WTC11 (cell line): ENCODE measurements around the gene ST6GALNAC2. TPM values are rescaled to one million over a fixed set of nuclear protein-coding genes. Genes with fewer than 3 reads are reported as not detected.
A peak's percentile ranks its signal among the peaks of the same experiment; 100 is the strongest.

Experiments used
- ATAC-seq: fragments of 200-7000 bp; cut with Tn5 transposase; 2 replicates; pipeline ENCODE4 v1.10.0; 2021; ENCODE audit warnings: mild to moderate bottlenecking, moderate library complexity
- CTCF ChIA-PET: fragments of 300-600 bp; sonication (Branson Sonifier 250); formaldehyde crosslinking; loops from one replicate; lab custom pipeline; 2021; ENCODE audit warnings: antibody characterized with exemption; lab: Charles Lee
- POLR2A ChIA-PET: fragments of 350-600 bp; sonication (Branson Sonifier 250); formaldehyde crosslinking; loops from one replicate; lab custom pipeline; 2021; ENCODE audit warnings: antibody characterized with exemption; lab: Charles Lee
- DNase-seq: peaks from one replicate; pipeline ENCODE4 v3.0.0; 2021; ENCODE audit warnings: low spot score
- H3K27ac Mint-ChIP-seq: 2 replicates; pipeline ENCODE4 v1.8.0; 2021; ENCODE audit warnings: mixed read lengths
- H3K27me3 Mint-ChIP-seq: 2 replicates; pipeline ENCODE4 v1.8.0; 2021; ENCODE audit warnings: low read depth, mild to moderate bottlenecking, moderate library complexity, mixed read lengths
- H3K36me3 Mint-ChIP-seq: 2 replicates; pipeline ENCODE4 v1.8.0; 2021; ENCODE audit warnings: mixed read lengths
- H3K4me1 Mint-ChIP-seq: 2 replicates; pipeline ENCODE4 v1.8.0; 2022; ENCODE audit warnings: mixed read lengths
- H3K4me3 Mint-ChIP-seq: 2 replicates; pipeline ENCODE4 v1.8.0; 2021; ENCODE audit warnings: mild to moderate bottlenecking, moderate library complexity, mixed read lengths
- H3K9me3 Mint-ChIP-seq: 2 replicates; pipeline ENCODE4 v1.8.0; 2021; ENCODE audit warnings: mixed read lengths
- CREB1 ChIP-seq: sonication (generic); formaldehyde crosslinking; IDR thresholded peaks from 2 replicates; pipeline ENCODE4 v1.8.0; 2023; ENCODE audit warnings: mild to moderate bottlenecking, missing genetic modification reagents
- EMX1 ChIP-seq: fragments of 250-450 bp; sonication (Bioruptor Pico); IDR thresholded peaks from 2 replicates; pipeline ENCODE4 v1.8.0; 2021; ENCODE audit warnings: mild to moderate bottlenecking
- ETV6 ChIP-seq: sonication (generic); formaldehyde crosslinking; IDR thresholded peaks from 2 replicates; pipeline ENCODE4 v1.8.1; 2022; ENCODE audit warnings: mild to moderate bottlenecking, missing genetic modification reagents
- RORB ChIP-seq: fragments of 250-450 bp; sonication (Bioruptor Pico); IDR thresholded peaks from 2 replicates; pipeline ENCODE4 v1.9.0; 2021; ENCODE audit warnings: mild to moderate bottlenecking
- SP1 ChIP-seq: sonication (generic); formaldehyde crosslinking; conservative IDR thresholded peaks from 2 replicates; pipeline ENCODE4 v1.8.1; 2022; ENCODE audit warnings: missing genetic modification reagents
- ZBTB21 ChIP-seq: sonication (generic); formaldehyde crosslinking; IDR thresholded peaks from 2 replicates; pipeline ENCODE4 v1.8.1; 2023; ENCODE audit warnings: mild to moderate bottlenecking, missing genetic modification reagents, borderline replicate concordance
- ZNF138 ChIP-seq: sonication (generic); formaldehyde crosslinking; conservative IDR thresholded peaks from 2 replicates; pipeline ENCODE4 v1.8.1; 2022; ENCODE audit warnings: mild to moderate bottlenecking, moderate library complexity, missing genetic modification reagents
- ZNF232 ChIP-seq: sonication (generic); formaldehyde crosslinking; IDR thresholded peaks from 2 replicates; pipeline ENCODE4 v1.8.0; 2022; ENCODE audit warnings: mild to moderate bottlenecking, missing genetic modification reagents
- ZNF317 ChIP-seq: sonication (generic); formaldehyde crosslinking; IDR thresholded peaks from 2 replicates; pipeline ENCODE4 v1.8.1; 2023; ENCODE audit warnings: low read depth, mild to moderate bottlenecking, moderate library complexity, missing genetic modification reagents, borderline replicate concordance
- ZNF671 ChIP-seq: fragments of 250-450 bp; sonication (Bioruptor Pico); IDR thresholded peaks from 2 replicates; pipeline ENCODE4 v1.8.0; 2021; ENCODE audit warnings: mild to moderate bottlenecking
- total RNA-seq: library from RNA; stranded (reverse); gene quantifications from 3 replicates; pipeline ENCODE4 v1.2.3, GENCODE V29; 2021
- TF ChIP-seq, protein P1 (sequence below): fragments of 250-450 bp; sonication (Bioruptor Pico); IDR thresholded peaks from 2 replicates; pipeline ENCODE4 v1.9.0; 2021; ENCODE audit warnings: mild to moderate bottlenecking, borderline replicate concordance
- TF ChIP-seq, protein P2 (sequence below): sonication (generic); formaldehyde crosslinking; conservative IDR thresholded peaks from 2 replicates; pipeline ENCODE4 v1.8.1; 2023; ENCODE audit warnings: mild to moderate bottlenecking, low read depth, missing genetic modification reagents, moderate library complexity
- TF ChIP-seq, protein P3 (sequence below): sonication (generic); formaldehyde crosslinking; IDR thresholded peaks from 2 replicates; pipeline ENCODE4 v1.8.1; 2023; ENCODE audit warnings: mild to moderate bottlenecking, missing genetic modification reagents, moderate library complexity
- TF ChIP-seq, protein P4 (sequence below): sonication (generic); formaldehyde crosslinking; IDR thresholded peaks from 2 replicates; pipeline ENCODE4 v1.8.1; 2022; ENCODE audit warnings: mild to moderate bottlenecking, missing genetic modification reagents, moderate library complexity, borderline replicate concordance
- TF ChIP-seq, protein P5 (sequence below): fragments of 250-450 bp; sonication (Bioruptor Pico); conservative IDR thresholded peaks from 2 replicates; pipeline ENCODE4 v1.9.0; 2021; ENCODE audit warnings: mild to moderate bottlenecking
- TF ChIP-seq, protein P6 (sequence below): sonication (generic); formaldehyde crosslinking; IDR thresholded peaks from 2 replicates; pipeline ENCODE4 v1.8.1; 2023; ENCODE audit warnings: mild to moderate bottlenecking, missing genetic modification reagents

ST6GALNAC2 gene
- total RNA-seq, 1 experiment from 2014 or later = not detected

DNA sequence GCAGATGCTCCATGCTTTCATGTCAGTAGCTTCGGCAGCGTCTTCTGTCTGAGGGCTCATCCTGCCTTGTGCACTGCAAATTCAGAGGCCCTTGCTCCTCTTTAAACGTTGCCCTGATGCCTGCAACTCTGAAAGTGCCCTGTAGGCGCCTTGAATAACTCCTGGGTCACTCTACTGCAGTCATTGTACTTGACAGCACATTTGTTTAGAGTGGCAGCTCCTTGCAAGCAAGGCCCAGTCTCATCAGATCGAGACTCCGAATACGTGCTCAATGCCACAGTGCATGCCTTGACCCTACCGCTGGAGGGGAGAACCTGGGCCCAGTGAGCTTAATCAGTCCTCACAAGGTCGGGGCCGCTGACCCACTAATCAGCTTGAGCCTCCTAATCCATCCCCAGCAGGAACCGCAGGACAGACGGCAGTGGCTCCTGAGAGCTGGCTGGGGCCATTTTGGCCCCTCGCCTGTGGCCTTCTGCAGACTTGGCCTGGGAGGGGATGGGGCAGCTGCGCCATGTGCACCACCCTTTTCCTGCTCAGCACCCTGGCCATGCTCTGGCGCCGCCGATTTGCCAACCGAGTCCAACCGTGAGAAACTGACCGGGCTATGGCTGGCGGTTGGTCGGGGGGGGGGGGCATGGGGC is 45.9 kb downstream of the ST6GALNAC2 start, which contains the start of gene PRCD:
PRCD (plus strand) TSS at position 414 of the 641 bp plus-strand sequence; CDS start at position 512, 98 bp downstream.
- no peaks in the 10 kb centered on the region for H3K9me3 Mint-ChIP-seq
- ChIA-PET POLR2A (no interaction called here), CTCF (interaction anchor here (0.9 to 9.7 kb wide), 17 partner anchors 9 to 187 kb away, joined by 3 to 123 read pairs (median 8); partner anchors contain the start of gene PRPSAP1)
- TF ChIP-seq, protein P1, sequence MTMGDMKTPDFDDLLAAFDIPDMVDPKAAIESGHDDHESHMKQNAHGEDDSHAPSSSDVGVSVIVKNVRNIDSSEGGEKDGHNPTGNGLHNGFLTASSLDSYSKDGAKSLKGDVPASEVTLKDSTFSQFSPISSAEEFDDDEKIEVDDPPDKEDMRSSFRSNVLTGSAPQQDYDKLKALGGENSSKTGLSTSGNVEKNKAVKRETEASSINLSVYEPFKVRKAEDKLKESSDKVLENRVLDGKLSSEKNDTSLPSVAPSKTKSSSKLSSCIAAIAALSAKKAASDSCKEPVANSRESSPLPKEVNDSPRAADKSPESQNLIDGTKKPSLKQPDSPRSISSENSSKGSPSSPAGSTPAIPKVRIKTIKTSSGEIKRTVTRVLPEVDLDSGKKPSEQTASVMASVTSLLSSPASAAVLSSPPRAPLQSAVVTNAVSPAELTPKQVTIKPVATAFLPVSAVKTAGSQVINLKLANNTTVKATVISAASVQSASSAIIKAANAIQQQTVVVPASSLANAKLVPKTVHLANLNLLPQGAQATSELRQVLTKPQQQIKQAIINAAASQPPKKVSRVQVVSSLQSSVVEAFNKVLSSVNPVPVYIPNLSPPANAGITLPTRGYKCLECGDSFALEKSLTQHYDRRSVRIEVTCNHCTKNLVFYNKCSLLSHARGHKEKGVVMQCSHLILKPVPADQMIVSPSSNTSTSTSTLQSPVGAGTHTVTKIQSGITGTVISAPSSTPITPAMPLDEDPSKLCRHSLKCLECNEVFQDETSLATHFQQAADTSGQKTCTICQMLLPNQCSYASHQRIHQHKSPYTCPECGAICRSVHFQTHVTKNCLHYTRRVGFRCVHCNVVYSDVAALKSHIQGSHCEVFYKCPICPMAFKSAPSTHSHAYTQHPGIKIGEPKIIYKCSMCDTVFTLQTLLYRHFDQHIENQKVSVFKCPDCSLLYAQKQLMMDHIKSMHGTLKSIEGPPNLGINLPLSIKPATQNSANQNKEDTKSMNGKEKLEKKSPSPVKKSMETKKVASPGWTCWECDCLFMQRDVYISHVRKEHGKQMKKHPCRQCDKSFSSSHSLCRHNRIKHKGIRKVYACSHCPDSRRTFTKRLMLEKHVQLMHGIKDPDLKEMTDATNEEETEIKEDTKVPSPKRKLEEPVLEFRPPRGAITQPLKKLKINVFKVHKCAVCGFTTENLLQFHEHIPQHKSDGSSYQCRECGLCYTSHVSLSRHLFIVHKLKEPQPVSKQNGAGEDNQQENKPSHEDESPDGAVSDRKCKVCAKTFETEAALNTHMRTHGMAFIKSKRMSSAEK = no peak
- TF ChIP-seq, protein P2, sequence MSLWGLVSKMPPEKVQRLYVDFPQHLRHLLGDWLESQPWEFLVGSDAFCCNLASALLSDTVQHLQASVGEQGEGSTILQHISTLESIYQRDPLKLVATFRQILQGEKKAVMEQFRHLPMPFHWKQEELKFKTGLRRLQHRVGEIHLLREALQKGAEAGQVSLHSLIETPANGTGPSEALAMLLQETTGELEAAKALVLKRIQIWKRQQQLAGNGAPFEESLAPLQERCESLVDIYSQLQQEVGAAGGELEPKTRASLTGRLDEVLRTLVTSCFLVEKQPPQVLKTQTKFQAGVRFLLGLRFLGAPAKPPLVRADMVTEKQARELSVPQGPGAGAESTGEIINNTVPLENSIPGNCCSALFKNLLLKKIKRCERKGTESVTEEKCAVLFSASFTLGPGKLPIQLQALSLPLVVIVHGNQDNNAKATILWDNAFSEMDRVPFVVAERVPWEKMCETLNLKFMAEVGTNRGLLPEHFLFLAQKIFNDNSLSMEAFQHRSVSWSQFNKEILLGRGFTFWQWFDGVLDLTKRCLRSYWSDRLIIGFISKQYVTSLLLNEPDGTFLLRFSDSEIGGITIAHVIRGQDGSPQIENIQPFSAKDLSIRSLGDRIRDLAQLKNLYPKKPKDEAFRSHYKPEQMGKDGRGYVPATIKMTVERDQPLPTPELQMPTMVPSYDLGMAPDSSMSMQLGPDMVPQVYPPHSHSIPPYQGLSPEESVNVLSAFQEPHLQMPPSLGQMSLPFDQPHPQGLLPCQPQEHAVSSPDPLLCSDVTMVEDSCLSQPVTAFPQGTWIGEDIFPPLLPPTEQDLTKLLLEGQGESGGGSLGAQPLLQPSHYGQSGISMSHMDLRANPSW (CRISPR knock-in tag) = no peak
- no peak for TF ChIP-seq CREB1 (CRISPR knock-in tag)
- no peak for TF ChIP-seq ZNF671 (CRISPR knock-in tag)
- TF ChIP-seq, protein P3, sequence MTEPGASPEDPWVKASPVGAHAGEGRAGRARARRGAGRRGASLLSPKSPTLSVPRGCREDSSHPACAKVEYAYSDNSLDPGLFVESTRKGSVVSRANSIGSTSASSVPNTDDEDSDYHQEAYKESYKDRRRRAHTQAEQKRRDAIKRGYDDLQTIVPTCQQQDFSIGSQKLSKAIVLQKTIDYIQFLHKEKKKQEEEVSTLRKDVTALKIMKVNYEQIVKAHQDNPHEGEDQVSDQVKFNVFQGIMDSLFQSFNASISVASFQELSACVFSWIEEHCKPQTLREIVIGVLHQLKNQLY (CRISPR knock-in tag) = no peak
- no peak for TF ChIP-seq ZNF232 (CRISPR knock-in tag)
- no peak for TF ChIP-seq ETV6 (CRISPR knock-in tag)
- TF ChIP-seq ZNF317 (CRISPR knock-in tag) = no peak
- TF ChIP-seq RORB (CRISPR knock-in tag) = no peak
- TF ChIP-seq EMX1 (CRISPR knock-in tag) = no peak
- TF ChIP-seq, protein P4, sequence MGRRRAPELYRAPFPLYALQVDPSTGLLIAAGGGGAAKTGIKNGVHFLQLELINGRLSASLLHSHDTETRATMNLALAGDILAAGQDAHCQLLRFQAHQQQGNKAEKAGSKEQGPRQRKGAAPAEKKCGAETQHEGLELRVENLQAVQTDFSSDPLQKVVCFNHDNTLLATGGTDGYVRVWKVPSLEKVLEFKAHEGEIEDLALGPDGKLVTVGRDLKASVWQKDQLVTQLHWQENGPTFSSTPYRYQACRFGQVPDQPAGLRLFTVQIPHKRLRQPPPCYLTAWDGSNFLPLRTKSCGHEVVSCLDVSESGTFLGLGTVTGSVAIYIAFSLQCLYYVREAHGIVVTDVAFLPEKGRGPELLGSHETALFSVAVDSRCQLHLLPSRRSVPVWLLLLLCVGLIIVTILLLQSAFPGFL (CRISPR knock-in tag) = no peak
- peak within 1 kb of the TSS; percentile 74 for H3K4me3 Mint-ChIP-seq
- H3K27ac Mint-ChIP-seq = peak within 1 kb of the TSS; percentile 80
- DNase-seq = no peak
- peaks cover 40% of the 10 kb centered on the region for H3K4me1 Mint-ChIP-seq
- H3K36me3 Mint-ChIP-seq = no peaks in the 10 kb centered on the region; the same call in 1 of the 2 replicates
- ATAC-seq = no peak
- H3K27me3 Mint-ChIP-seq = peaks cover 52% of the 10 kb centered on the region

DNA sequence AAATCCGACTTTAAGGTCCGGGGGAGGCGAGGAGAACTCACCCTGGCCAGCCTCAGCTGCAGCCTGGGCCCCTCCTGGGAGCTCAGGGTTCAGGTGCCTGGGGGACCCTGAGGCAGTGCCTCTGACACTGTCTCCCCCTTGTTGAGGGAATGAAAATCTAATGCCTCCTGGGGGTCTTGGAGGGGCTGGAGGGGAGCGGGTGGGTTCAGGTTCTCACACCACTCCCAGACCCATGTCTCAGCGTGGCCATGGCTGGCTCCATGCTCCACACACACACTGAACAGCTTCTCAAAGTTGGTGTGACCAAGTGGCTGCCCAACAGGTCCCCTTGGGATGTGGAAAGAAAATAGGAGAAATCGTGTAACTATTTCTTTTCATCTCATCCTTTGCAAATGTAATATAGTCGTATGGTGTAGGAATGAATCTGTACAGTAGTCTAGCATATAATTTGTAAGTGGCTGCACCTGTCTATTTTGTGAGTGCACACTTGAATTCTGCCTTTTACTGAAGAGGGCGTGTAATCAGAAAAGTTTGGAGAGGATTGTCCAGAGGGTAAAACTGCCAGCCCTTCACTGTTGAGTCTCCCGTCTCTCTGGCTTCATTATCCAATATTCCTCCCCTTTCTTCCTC is 46.6 kb downstream of the ST6GALNAC2 start:
- Mint-ChIP-seq H3K4me1 (peaks cover 35% of the 10 kb centered on the region), H3K36me3 (no peaks in the 10 kb centered on the region; the same call in 1 of the 2 replicates), H3K27ac (no peak overlapping the region), H3K4me3 (peak overlapping the region; percentile 68), H3K9me3 (no peaks in the 10 kb centered on the region), H3K27me3 (peaks cover 52% of the 10 kb centered on the region)
- TF ChIP-seq ZBTB21 (CRISPR knock-in tag) (no peak), ZNF138 (CRISPR knock-in tag) (no peak), EMX1 (CRISPR knock-in tag) (no peak), SP1 (CRISPR knock-in tag) (no peak)
- TF ChIP-seq, protein P5, sequence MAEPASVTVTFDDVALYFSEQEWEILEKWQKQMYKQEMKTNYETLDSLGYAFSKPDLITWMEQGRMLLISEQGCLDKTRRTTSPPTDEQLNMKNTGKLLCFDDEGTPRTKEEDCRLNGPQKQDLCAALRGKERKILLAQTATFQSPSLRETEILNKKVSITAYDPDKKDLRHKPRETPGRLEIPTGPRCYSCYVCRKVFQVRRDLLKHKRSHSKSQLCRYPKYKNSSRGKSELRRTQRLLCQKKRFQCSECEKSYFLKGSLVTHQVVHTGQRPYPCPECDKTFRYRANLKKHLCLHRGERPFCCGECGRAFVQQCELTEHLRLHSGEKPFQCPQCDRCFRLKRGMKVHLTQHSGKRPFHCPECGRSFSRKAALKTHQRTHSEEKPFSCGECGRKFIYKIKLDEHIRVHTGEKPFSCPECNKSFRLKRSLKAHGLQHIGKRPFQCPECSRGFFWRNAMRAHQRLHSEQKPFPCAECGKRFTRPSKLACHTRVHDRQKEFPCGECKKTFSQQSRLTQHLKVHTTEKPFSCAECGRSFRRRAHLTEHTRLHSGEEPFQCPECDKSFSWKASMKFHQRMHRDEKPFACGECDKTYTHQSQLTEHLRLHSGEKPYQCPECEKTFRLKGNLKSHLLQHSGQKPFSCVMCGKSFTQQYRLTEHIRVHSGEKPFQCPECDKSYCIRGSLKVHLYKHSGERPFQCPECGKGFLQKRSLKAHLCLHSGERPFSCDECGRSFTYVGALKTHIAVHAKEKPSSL (CRISPR knock-in tag) = no peak
- TF ChIP-seq, protein P6, sequence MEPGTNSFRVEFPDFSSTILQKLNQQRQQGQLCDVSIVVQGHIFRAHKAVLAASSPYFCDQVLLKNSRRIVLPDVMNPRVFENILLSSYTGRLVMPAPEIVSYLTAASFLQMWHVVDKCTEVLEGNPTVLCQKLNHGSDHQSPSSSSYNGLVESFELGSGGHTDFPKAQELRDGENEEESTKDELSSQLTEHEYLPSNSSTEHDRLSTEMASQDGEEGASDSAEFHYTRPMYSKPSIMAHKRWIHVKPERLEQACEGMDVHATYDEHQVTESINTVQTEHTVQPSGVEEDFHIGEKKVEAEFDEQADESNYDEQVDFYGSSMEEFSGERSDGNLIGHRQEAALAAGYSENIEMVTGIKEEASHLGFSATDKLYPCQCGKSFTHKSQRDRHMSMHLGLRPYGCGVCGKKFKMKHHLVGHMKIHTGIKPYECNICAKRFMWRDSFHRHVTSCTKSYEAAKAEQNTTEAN = no peak
- TF ChIP-seq, protein P2 (CRISPR knock-in tag) = no peak
- no peak for ATAC-seq
- ChIA-PET POLR2A (no interaction called here), CTCF (interaction anchor here (0.9 to 9.7 kb wide), 11 partner anchors 8 to 159 kb away, joined by 3 to 123 read pairs (median 10); no protein-coding TSS in a partner anchor)
- DNase-seq = no peak
